HepG2 (cell line): ENCODE measurements around the gene ABCC3. TPM values are rescaled to one million over a fixed set of nuclear protein-coding genes. Genes with fewer than 3 reads are reported as not detected.

Experiments
- ATM ChIP-seq: fragments of 450-650 bp; IDR thresholded peaks from 2 replicates; pipeline ENCODE4 v1.7.1; 2017; ENCODE audit warnings: mild to moderate bottlenecking, borderline replicate concordance
- BRCA1 ChIP-seq: sonication (generic); formaldehyde crosslinking; IDR thresholded peaks from 2 replicates; pipeline ENCODE4 v1.4.0; 2020; ENCODE audit warnings: missing genetic modification reagents
- CREM ChIP-seq, 2 experiments: sonication (generic) in 1 of 2; formaldehyde crosslinking in 1 of 2; IDR thresholded peaks; 2 replicates each; pipeline versions ENCODE4 v1.4.0 to v1.6.1; 2016 to 2020; ENCODE audit warnings: antibody characterized with exemption in 1 of 2, mild to moderate bottlenecking in 1 of 2, missing genetic modification reagents in 1 of 2
- DR1 ChIP-seq: sonication (generic); formaldehyde crosslinking; IDR thresholded peaks from 2 replicates; pipeline ENCODE4 v1.8.0; 2021; ENCODE audit warnings: mild to moderate bottlenecking, missing genetic modification reagents, inconsistent platforms
- FOXC1 ChIP-seq: sonication (generic); formaldehyde crosslinking; IDR thresholded peaks from 2 replicates; pipeline ENCODE4 v1.8.0; 2022; ENCODE audit warnings: mild to moderate bottlenecking, missing genetic modification reagents, borderline replicate concordance
- GATA4 ChIP-seq: sonication (generic); IDR thresholded peaks from 2 replicates; pipeline ENCODE4 v1.6.1; 2016; ENCODE audit warnings: antibody characterized with exemption, low read depth, borderline replicate concordance
- MED1 ChIP-seq: sonication (generic); formaldehyde crosslinking; IDR thresholded peaks from 2 replicates; pipeline ENCODE4 v1.4.0; 2020; ENCODE audit warnings: missing genetic modification reagents
- PAXIP1 ChIP-seq: sonication (generic); formaldehyde crosslinking; conservative IDR thresholded peaks from 2 replicates; pipeline ENCODE4 v1.4.0; 2020; ENCODE audit warnings: mild to moderate bottlenecking, missing genetic modification reagents, moderate library complexity
- PCBP1 ChIP-seq: fragments of 200-400 bp; formaldehyde crosslinking; IDR thresholded peaks from 2 replicates; pipeline ENCODE4 v1.6.1; 2017; ENCODE audit warnings: mild to moderate bottlenecking, low read depth, low read length, borderline replicate concordance
- RELA ChIP-seq: sonication (generic); formaldehyde crosslinking; IDR thresholded peaks from 2 replicates; pipeline ENCODE4 v1.4.0; 2020; ENCODE audit warnings: missing genetic modification reagents
- TAF15 ChIP-seq: fragments of 200-400 bp; formaldehyde crosslinking; IDR thresholded peaks from one replicate; pipeline ENCODE4 v1.6.1; 2018; ENCODE audit warnings: mild to moderate bottlenecking, low read depth, low read length; ENCODE audit not compliant: poor library complexity, severe bottlenecking
- TRIM24 ChIP-seq: sonication (generic); formaldehyde crosslinking; IDR thresholded peaks from 2 replicates; pipeline ENCODE4 v1.8.0; 2022; ENCODE audit warnings: mild to moderate bottlenecking, missing genetic modification reagents
- ZFY ChIP-seq: sonication (generic); formaldehyde crosslinking; IDR thresholded peaks from 2 replicates; pipeline ENCODE4 v1.4.0; 2020; ENCODE audit warnings: missing genetic modification reagents
- ZNF10 ChIP-seq: sonication (generic); formaldehyde crosslinking; IDR thresholded peaks from 2 replicates; pipeline ENCODE4 v1.4.0; 2020; ENCODE audit warnings: mild to moderate bottlenecking, low read depth, missing genetic modification reagents, borderline replicate concordance
- ZNF160 ChIP-seq: sonication (generic); formaldehyde crosslinking; IDR thresholded peaks from 2 replicates; pipeline ENCODE4 v1.8.0; 2022; ENCODE audit warnings: mild to moderate bottlenecking, inconsistent platforms, missing genetic modification reagents
- ZNF44 ChIP-seq: sonication (generic); formaldehyde crosslinking; IDR thresholded peaks from 2 replicates; pipeline ENCODE4 v1.5.1; 2020; ENCODE audit warnings: mild to moderate bottlenecking, missing genetic modification reagents
- ZSCAN21 ChIP-seq: sonication (generic); formaldehyde crosslinking; IDR thresholded peaks from 2 replicates; pipeline ENCODE4 v1.8.0; 2022; ENCODE audit warnings: mild to moderate bottlenecking, missing genetic modification reagents, moderate library complexity, borderline replicate concordance
- polyA plus RNA-seq, 8 experiments: library from polyadenylated mRNA; depleted of rRNA in 3 of 8; stranded (reverse) in 7 of 8; unstranded in 1 of 8; fragments of >200 nt; fragmentation: Illumina TruSeq in 4 of 8; extraction: Trizol in 4 of 8; gene quantifications; 2 replicates each; pipeline versions ENCODE4 v1.2.1 to v1.2.3, GENCODE V29; 2011 to 2016; ENCODE audit warnings: low read depth in 4 of 8, missing spikeins in 1 of 8, mixed read lengths in 1 of 8; ENCODE audit not compliant: insufficient read depth in 1 of 8
- total RNA-seq, 5 experiments: library from RNA; depleted of rRNA; stranded (reverse); fragments of >200 nt; fragmentation: Illumina TruSeq; extraction: Trizol; gene quantifications; 2 replicates each; pipeline ENCODE4 v1.2.3, GENCODE V29; 2016; ENCODE audit warnings: low read depth in 1 of 5
- TF ChIP-seq, protein P1 (sequence below): sonication (generic); formaldehyde crosslinking; IDR thresholded peaks from 2 replicates; pipeline ENCODE4 v1.5.0; 2020; ENCODE audit warnings: mild to moderate bottlenecking, missing genetic modification reagents, borderline replicate concordance
- TF ChIP-seq, protein P2 (sequence below): sonication (generic); formaldehyde crosslinking; IDR thresholded peaks from 2 replicates; pipeline ENCODE4 v1.8.0; 2022; ENCODE audit warnings: mild to moderate bottlenecking, missing genetic modification reagents; ENCODE audit not compliant: insufficient replicate concordance

Gene ABCC3
- total and polyA plus RNA-seq, 2 of the 13 experiments (the other 11 are each of a cell fraction or from before 2014, with no cell fraction given): 25.2 to 50.7 TPM

DNA sequence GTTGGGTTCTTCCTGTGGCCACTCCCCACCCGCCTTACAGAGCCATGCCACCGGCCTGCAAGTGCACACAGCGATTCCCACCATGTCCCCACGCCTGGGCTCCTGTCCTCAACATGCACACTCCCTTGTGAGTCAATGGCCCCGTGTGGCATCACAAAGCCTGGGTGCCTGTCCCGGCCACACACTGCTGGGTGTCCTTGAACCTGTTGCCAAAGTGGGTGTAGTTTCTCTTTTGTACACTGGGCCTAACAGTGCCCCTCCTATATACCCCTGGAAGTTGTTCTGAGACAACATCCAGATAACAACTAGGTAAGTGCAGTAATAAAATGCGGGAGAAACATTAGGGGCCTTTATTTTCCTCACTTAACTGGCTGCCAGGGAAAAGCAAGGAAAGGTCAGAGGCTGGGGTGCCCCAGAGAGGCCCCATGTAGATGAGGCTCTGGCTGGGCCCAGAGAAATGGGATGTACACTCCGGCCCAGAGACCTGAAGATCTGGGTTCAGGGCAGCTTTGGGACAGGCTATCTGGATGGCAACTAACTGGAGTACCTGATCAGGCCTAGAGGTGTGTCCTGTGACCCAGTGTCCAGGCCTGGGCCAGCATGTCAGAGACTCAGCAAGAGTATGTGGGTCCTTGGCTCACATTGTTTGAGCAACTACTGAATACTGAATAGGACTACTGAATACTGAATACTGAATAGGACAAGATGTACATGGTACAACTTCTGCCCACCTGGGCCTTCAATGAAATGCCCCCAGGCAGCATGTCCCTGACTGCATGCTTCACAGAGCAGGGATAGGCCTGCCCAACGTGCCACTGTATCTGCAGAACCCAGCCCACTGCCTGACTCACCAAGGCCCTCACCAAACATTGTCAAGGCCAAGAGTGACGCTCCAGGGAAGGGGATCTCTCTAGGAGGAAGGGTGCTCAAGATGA is 8.3 kb downstream of the ABCC3 start (continued):
- TF ChIP-seq ZSCAN21 (CRISPR knock-in tag) (no peak), DR1 (CRISPR knock-in tag) (no peak), PCBP1 (no peak), ZFY (CRISPR knock-in tag) (peak; percentile 46; the same call in 1 of the 2 replicates), ATM (no peak), GATA4 (no peak), TAF15 (no peak), TRIM24 (CRISPR knock-in tag) (no peak), PAXIP1 (CRISPR knock-in tag) (peak; percentile 49; the same call in 1 of the 2 replicates), ZNF44 (CRISPR knock-in tag) (no peak), FOXC1 (CRISPR knock-in tag) (no peak), MED1 (CRISPR knock-in tag) (peak; percentile 68), RELA (CRISPR knock-in tag) (no peak), CREM (IDR thresholded peaks at IDR 0.05) (no peak), CREM (CRISPR knock-in tag; IDR thresholded peaks at IDR 0.05) (no peak), BRCA1 (CRISPR knock-in tag) (no peak), ZNF10 (no peak), ZNF160 (CRISPR knock-in tag) (no peak)
- TF ChIP-seq, protein P1, sequence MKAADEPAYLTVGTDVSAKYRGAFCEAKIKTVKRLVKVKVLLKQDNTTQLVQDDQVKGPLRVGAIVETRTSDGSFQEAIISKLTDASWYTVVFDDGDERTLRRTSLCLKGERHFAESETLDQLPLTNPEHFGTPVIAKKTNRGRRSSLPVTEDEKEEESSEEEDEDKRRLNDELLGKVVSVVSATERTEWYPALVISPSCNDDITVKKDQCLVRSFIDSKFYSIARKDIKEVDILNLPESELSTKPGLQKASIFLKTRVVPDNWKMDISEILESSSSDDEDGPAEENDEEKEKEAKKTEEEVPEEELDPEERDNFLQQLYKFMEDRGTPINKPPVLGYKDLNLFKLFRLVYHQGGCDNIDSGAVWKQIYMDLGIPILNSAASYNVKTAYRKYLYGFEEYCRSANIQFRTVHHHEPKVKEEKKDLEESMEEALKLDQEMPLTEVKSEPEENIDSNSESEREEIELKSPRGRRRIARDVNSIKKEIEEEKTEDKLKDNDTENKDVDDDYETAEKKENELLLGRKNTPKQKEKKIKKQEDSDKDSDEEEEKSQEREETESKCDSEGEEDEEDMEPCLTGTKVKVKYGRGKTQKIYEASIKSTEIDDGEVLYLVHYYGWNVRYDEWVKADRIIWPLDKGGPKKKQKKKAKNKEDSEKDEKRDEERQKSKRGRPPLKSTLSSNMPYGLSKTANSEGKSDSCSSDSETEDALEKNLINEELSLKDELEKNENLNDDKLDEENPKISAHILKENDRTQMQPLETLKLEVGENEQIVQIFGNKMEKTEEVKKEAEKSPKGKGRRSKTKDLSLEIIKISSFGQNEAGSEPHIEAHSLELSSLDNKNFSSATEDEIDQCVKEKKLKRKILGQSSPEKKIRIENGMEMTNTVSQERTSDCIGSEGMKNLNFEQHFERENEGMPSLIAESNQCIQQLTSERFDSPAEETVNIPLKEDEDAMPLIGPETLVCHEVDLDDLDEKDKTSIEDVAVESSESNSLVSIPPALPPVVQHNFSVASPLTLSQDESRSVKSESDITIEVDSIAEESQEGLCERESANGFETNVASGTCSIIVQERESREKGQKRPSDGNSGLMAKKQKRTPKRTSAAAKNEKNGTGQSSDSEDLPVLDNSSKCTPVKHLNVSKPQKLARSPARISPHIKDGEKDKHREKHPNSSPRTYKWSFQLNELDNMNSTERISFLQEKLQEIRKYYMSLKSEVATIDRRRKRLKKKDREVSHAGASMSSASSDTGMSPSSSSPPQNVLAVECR (CRISPR knock-in tag): 0 out of 2 replicates have a peak, but pooled peaks have one; percentile 2
- TF ChIP-seq, protein P2, sequence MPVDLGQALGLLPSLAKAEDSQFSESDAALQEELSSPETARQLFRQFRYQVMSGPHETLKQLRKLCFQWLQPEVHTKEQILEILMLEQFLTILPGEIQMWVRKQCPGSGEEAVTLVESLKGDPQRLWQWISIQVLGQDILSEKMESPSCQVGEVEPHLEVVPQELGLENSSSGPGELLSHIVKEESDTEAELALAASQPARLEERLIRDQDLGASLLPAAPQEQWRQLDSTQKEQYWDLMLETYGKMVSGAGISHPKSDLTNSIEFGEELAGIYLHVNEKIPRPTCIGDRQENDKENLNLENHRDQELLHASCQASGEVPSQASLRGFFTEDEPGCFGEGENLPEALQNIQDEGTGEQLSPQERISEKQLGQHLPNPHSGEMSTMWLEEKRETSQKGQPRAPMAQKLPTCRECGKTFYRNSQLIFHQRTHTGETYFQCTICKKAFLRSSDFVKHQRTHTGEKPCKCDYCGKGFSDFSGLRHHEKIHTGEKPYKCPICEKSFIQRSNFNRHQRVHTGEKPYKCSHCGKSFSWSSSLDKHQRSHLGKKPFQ (CRISPR knock-in tag): no peak
